Inferior parietal cortex (tissue), 1 donor: ENCODE measurements around the gene MAML2.
"Not testable (repeated sequence)": the region's sequence is repeated elsewhere in the genome, so short reads cannot be mapped to it uniquely, and the experiment has no call there.

Source experiments
- DNase-seq: peaks from one replicate; pipeline ENCODE4 v3.0.0-alpha.2; 2016; ENCODE audit errors: extremely low spot score

Gene MAML2

DNA sequence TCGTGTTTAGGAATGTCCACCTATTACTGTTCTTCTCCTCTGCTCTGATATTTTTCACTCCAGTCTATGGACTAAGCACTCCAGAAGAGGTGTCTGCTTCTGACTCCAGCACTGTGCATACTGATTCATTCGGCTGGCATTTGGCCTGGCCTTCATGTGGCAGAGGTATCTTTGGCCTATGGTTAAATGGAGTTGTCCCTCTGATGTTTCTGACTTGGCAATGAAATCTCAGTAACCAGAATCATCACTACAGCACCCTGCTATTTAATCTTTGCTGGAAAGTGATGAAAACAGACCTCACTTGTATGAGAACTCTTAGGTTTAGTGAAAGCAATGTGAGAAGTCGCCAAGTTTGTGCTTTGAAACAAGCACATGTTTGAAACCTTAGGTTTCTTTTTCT is 155.2 kb downstream of the MAML2 start:
- DNase-seq = no peak

DNA sequence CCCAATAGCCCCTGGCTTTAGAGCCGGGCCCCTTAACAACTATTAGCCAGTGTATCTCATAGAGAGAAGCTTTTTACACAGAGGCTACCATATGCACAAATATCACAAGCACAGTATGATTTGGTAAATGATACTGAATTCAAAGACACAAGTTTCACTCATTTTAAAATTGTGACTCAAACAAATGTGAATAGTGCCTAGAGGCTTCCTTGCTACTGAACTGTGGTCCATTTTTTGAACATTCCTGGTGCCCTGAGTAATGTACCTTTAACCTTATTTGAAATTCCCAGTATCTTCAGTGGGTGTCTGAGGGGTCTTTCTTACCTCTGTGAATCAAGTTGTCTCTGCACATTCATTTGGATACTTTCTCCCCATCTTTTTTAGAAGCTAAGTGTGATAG is 156.2 kb downstream of the MAML2 start:
- no peak for DNase-seq

DNA sequence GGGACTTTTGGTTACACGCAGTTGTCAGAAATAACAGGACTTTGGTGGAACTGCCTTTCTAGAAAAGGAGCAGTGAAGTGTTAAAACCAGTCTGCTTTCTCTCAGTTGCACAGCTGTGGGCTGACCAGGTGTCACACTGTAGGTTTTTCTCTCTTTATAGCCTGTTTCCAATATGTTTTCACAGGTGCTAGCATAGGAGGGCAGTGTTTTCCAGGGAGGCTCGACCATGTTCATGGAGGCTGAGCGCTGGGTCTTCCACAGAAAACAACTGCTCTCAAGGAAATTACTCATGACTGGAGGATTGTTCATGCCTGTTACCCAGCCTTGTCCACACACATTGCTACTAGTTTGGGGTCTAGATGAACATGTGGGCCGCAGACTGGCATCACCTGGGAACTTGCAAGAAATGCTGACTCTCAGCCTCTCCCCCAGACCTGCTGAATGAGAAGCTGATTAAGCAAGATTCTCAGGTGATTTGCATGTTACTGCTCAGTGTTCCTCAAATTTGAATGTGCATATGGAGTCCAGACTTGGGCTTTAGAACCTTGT is 157.7 kb downstream of the MAML2 start:
- no peak for DNase-seq

DNA sequence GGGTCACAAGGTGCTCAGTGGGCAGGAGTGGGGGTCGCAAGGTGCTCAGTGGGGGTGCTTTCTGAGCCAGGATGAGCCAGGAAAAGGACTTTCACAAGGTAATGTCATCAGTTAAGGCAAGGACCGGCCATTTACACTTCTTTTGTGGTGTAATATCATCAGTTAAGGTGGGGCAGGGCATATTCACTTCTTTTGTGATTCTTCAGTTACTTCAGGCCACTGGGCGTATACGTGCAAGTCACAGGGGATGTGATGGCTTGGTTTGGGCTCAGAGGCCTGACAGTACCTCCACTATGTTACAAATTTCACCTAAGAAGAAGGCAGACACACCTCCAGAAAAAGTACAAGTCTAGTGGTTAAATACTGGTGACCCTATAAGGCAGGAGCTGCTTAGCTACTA is 162.1 kb downstream of the MAML2 start:
- not testable (repeated sequence) for DNase-seq

DNA sequence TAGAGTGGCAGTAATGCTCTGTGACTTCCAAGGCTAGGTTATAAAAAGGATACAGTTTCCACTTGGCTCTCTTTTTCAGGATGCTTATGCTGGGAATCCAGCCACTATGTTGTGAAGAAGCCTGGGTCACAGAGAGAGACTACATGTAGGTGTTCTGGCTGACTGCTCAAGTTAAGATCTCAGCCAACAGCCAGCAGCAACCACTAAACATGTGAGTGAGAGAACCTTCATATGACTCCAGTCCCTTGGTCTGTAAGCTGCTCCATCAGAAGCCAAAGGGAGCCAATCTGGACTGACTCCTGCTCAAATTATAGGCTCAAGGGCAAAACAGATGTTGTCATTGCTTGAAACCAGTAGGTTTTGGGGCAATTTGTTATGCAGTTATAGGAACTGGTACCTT is 162.7 kb downstream of the MAML2 start:
- DNase-seq = no peak

DNA sequence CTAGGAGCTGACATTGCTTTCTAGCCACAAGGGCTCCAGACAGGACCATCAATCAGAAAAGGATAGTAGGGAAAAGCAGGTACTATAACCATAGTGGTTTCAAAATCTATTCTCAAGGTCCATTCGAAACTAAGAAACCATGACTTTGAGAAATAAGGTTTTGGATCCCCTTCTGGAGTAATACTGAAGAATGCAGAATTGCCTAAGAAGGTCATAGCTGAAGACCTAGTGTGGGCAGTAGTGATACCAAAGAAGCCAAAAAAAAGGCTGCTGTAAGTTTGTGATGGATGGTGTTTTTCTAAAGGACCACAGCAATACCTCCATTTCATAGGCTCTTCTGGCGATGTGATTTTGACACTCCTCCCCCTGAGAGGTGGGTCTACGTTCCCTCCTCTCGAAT is 163.1 kb downstream of the MAML2 start:
- DNase-seq = no peak

DNA sequence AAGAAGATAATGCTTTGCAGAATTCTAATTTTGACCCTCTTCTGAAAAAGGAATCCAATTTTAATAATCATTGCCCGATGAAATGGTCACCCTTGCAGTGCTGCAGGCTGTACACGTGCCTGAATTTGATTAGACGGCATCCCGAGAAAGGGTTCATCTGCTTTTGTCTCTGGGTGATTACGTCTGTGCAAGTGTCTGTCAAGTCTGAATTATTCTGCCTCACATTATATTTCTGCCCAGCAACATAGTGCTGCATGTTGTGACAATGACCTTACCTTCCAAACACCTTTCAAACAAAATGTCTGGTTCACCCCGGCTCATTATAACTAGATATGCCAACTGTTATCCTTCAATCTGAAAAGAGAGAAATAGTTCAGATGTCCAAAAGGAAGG is 164.1 kb downstream of the MAML2 start:
- no peak for DNase-seq

DNA sequence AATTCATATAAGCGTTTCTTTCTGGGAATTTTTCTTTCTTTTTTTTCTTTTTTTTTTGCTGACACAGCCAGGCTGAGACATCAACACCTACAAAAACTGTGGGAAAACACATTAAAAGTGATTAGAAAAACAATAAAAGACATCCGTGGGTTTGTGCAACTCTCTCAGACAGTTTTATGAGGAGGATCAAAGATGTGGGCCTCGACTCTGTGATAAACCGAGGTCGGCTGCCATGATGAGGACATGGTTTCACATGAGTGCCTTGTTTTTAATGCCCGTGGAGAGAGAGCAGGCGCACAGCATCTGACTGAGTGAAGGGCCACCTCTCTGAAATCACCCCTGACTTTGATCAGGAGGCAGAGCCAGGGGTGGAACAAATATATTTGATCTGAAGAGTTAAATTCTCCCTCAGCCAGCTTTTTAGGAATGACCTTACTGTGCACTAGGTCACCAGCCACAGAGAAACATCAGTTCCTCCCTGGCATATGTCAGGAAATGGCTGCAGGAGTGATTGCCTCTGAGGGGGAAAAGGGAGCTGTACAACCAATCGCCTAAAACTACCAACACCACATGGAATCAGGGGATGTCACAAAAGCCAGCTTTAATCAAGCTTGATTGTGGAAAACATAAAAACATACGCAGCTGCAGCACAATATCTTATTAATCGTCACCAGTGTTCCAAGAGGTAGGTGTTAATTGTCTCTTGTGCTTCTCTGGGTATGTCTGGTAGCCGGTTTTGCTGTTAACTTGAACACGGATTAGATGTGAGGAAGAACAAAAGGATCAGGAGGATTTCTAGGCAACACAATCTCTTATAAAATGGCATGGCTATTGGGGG is 164.7 kb downstream of the MAML2 start:
- no peak for DNase-seq

DNA sequence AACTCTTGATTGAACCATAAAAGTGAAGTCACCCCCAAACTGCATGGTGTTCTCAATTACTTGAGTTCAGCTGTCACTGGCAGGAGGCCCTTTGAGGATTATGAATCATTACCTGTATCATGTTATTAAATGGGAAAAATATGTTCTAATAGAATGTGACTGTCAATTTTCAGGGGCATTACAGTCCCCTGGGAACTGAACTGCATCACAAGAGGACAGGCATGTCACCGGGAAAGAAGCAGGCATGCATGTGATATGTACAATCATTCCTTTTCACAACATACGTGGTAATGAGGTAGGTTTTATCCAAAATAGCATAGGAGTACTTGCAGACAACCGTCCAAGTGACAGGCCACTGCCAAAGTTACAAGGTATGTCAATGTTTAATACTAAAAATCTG is 165.8 kb downstream of the MAML2 start:
- DNase-seq = no peak

DNA sequence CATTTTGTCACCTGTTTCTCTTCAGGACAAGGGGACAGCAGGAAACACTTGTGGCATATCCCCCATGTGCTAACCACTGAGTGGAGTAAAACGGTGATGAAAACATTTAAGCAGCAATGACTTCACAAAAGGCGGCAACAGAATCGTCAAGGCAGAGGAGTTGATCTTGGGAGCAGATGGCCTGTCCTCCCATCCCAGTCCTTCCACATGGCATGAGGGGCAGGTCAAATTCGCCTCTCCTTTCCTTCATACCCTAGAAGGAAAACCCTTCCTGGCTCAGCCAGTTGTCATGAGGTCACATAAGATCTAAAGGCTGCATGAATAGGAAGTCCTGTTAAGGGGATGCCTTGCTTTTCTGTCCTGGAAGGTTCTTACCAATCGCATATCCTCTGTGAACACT is 169.1 kb downstream of the MAML2 start:
- no peak for DNase-seq

DNA sequence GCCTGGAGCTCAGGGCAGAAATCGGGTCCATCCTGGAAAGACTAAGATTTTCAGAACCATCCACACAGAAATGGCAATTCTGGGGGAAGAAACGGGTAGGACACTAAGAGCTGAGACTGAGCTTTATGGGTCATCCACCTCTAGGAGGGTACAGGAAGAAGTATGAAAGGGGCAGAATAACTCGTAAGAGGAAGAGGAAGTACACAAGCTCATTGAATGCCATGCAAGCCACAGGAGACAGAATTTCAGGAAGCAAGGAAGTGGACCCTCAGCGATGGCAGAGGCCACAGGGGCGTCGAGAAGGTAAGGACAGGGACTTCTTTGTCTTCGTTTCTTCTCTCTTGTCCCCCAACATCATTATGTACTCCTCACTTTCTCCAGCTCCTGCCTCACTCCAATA is 169.6 kb downstream of the MAML2 start:
- no peak for DNase-seq

DNA sequence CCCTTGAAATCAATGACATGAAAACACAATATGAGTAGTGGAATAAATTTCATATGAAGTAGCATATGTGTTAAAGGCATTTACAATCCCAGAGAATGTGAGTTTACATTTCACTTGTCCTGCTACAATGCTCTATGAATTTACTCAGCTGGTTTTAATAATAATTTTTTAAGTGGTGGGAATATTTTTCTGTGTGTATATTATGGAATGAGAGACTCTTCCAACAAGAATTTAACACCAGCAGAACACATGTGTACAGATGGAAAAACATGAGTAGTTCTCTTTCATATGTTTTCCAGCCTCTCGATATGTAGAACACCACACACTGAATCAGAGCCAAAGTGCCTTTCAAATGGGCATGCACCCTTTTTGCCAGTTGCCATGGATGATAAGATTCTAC is 170.4 kb downstream of the MAML2 start:
- DNase-seq = no peak

DNA sequence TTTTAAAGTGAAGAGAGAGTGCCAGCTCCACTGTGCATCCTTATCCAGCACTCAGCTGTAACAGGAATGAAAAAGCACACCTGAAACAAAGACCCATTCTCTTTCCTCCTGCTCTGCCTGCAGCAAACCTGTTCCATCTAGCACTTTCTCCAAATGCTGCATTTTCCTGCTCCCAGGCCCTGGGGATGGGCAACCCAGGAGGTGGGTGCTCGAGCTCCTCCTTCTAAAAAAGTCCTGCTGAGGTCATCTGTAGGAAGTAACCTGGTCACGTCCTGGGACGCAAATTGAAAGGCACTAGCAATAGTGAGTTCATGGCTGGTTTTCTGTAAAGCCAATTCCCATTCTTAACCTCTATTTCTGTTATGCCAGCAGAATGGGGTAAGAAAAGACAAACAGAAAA is 173.7 kb downstream of the MAML2 start:
- no peak for DNase-seq

DNA sequence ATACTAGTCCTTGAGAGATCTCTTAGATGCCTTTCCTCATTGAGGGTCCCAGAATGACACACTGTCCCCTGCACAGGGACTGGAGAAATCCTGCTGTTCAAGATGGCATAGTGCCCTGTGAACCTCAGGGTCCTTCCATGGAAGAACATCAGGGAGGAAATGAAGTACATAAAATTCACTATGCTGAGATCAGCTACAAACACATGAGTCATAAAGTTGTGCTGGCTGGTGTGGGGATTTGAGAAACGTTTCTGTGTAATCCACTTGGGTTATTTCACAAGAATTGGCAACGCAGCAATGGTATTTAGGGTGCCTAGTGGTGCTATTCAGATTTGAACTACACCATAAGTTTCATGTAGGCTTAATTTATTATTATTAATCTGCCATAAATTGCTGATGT is 174.4 kb downstream of the MAML2 start:
- no peak for DNase-seq

DNA sequence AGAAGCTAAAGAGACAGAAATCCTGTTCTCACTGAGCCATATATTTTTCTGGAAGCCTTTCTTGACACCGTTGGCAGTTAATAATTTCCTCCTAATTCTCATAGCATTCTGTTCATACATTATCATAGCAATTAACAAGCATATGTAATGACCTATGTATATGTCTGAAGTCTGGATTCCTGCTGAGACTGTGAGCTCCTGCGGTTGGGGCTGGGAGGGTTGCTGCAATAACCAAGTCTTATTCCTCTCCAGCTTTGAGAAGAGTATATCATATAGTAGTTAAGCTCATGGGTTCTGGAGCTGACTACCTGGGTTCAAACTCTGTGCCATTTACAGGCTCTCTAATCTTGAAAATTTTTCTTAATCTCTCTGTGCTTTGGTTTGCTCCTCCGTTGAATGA is 175.2 kb downstream of the MAML2 start:
- DNase-seq = no peak

DNA sequence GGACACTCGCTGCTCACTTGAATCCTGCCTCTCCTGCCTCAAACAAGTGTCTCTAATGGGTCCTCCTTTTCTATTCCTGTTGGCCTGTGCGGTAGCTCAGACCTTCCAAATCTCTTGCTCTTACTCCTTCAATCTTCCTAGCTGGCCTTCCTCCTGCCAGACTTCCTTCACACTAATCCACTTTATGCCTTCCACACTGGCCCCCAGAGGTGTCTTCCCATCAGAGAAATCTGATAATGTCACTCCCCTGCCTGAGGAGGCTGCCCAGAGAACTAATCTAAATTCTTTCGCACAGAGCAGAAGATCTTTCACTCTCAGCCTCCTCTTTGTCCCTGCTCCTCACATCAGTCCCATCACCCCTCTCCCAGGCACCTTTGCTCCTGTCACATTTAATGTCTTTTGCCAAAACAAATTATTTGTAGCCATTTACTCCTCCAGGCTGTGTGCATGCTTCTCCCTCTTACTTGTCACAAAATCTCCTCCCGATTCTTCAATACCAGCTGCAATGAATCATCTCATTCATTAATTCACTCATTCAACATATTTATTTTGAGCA is 175.7 kb downstream of the MAML2 start:
- DNase-seq = no peak

DNA sequence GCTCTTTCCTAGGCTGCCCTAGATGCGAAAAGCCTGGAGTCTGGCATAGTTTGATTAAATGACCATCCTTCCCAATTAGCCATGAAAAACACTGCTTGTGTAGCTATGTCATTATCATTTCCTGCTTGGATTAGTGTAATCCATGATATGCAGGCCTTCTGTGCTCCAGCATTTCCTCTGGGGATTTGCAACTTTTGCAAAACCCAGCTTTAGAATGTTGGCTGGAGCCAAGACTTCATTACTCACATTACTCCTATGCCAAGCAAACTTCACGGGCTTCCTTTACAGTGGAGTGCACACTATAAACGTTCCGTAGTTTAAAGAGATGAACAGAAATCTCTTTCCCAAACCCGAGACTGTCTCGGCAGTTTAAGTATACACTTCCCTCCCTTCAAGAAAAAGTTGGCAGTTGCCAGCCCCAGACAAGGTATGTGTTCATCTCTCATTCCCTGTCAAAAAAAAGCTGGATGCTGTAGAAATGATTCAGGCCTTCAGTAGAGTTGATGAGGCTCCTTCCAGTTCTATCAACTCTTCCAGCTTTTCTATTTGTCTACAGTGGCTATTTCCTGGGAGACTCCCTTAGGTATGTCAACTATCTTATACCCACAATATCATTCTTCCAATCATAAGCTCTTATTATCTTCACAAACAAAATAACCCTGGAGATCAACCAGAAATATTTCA is 180.0 kb downstream of the MAML2 start:
- no peak for DNase-seq

DNA sequence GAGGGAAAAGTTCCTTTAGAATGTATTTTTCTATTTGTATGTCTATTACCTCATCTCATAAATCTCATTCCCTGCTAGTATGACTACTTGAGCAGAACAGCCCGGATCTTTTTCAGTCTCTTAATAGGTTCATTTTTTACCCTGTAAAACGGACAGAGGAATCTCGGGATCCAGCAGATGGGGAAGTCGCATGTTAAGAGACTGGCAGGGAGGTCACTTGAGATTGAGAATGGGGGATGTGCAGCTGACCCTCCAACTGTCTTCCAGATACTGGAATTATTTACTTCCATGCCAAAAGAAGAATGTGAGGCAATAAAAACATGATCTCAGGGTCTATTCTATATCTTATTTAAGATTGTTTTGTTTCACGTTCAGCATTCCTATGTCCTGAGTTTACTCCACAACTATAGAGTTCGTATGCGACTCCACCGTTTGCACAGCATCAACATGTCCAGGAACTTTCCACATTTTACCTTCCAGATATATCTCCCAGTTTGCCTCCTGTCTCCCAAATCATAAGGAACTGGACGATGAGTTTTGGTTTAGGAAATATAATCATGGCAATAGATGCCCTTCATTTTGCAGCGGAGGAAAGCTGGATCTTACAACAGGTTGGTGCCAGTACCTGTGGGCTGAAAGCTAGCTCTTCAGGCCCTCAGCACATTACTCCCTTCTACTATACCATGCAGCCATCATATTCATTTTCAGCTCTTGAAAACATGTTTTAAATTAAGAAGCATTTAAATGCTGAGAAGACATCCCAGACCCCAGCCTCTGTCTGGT is 181.5 kb downstream of the MAML2 start:
- DNase-seq = no peak

DNA sequence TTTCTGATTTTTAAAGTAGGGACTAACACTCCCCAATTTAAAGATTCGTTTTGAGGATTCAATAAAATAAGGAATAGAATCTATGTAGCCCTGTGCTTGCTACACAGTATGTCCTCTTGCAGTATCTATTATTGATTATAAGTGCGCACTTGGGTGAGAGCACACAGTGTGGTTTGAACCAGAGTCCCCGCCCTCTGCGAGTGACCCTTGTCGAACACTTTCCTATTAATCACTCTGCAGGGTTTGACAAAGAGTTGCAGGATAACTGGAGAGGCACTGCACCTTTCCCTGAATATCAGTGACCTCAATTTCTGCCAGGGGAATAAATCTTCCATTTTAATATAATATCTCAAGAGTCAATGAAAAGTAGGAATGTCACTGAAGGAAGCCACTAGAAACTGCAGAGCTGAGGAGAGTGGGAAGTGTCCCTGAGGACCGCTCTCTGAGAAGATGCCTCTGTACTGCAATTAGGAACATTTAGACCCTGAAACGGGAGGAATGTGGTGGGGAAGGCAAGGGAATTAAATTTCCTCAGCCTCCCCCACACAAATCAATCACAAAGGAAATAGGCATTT is 182.2 kb downstream of the MAML2 start:
- DNase-seq = no peak

DNA sequence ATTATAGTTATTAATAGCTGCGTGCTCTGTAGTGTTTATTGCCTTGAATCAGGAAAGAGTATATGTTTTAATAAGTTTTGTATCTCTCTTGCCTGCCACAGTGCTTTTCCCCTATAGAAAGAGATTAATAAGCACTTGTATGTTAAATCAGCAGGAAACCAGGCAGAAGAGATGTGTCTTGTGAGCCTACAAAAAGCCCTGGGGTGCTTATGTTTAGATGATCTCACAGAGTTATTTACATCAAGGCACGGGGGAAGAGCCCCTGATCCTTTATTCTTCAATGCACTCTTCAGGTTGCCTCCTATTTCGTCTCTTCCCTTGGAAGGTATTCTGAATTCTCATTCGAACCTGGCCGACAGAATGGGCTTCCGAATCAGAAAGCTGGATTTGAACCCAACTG is 183.0 kb downstream of the MAML2 start:
- no peak for DNase-seq

DNA sequence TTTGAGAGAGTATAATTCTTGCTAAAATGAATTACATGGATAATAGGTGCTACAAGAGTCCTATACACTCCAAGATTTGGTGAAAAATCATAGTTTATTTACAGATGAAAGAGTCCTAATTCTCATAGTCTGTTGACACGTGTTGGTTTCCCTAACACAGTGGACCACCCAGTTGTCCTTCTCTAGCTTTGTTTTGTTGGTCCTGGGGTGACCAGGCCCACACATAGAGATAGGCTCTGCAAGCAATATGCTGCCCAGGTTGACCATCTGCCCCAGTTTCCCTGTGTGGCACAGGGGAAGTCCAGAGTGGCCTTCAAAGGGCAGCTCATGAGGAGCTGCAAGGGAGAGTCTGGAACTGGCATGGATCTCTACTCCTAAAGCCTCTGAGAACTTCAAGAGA is 184.9 kb downstream of the MAML2 start:
- no peak for DNase-seq

DNA sequence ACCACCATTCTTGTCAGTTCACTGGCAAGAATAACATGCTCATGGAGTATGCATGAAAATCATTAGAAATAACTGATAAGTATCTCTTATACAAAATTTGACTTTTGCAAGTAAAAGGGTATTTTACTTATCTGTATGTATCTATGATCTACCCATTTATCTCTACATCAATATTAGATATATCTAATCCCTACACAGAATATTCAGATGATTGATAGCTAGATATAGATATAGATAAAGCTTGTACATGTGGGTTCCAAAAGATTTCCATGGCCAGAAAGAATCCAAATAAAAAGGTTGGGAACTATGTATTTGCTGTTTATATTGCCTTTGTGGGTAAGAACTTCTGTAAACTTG is 185.5 kb downstream of the MAML2 start:
- DNase-seq = no peak
